HepG2 (cell line): ENCODE results near the gene FAM229A. TPM values are rescaled to one million over a fixed set of nuclear protein-coding genes. Genes with fewer than 3 reads are reported as not detected.

Experiments
- ARID3A ChIP-seq: IDR thresholded peaks from 2 replicates; pipeline ENCODE4 v1.6.1; 2012; ENCODE audit warnings: low read depth, low read length, improper control_type of control experiment
- ARNTL ChIP-seq: sonication (generic); formaldehyde crosslinking; IDR thresholded peaks from 2 replicates; pipeline ENCODE4 v1.4.0; 2020; ENCODE audit warnings: mild to moderate bottlenecking, missing genetic modification reagents
- DDIT3 ChIP-seq: sonication (generic); formaldehyde crosslinking; IDR thresholded peaks from 2 replicates; pipeline ENCODE4 v1.4.0; 2020; ENCODE audit warnings: mild to moderate bottlenecking, missing genetic modification reagents
- ELF1 ChIP-seq: sonication (generic); formaldehyde crosslinking; IDR thresholded peaks from 2 replicates; pipeline ENCODE4 v1.4.0; 2020; ENCODE audit warnings: missing genetic modification reagents
- FOXC1 ChIP-seq: sonication (generic); formaldehyde crosslinking; IDR thresholded peaks from 2 replicates; pipeline ENCODE4 v1.8.0; 2022; ENCODE audit warnings: mild to moderate bottlenecking, missing genetic modification reagents, borderline replicate concordance
- HIVEP1 ChIP-seq: sonication (generic); formaldehyde crosslinking; IDR thresholded peaks from 2 replicates; pipeline ENCODE4 v1.4.0; 2020; ENCODE audit warnings: mild to moderate bottlenecking, missing genetic modification reagents
- HNRNPH1 ChIP-seq: fragments of 200-400 bp; formaldehyde crosslinking; optimal IDR thresholded peaks from 2 replicates; pipeline ENCODE3; 2017; ENCODE audit warnings: mild to moderate bottlenecking, low read depth, low read length
- HOXA7 ChIP-seq: sonication (generic); formaldehyde crosslinking; IDR thresholded peaks from 2 replicates; pipeline ENCODE4 v1.8.1; 2022; ENCODE audit warnings: mild to moderate bottlenecking, missing genetic modification reagents, moderate library complexity
- IKZF1 ChIP-seq: fragments of 450-650 bp; IDR thresholded peaks from 2 replicates; pipeline ENCODE4 v1.7.1; 2016
- MZF1 ChIP-seq: sonication (generic); formaldehyde crosslinking; IDR thresholded peaks from 2 replicates; pipeline ENCODE4 v1.8.1; 2023; ENCODE audit warnings: mild to moderate bottlenecking, missing genetic modification reagents, borderline replicate concordance
- NONO ChIP-seq, 2 experiments: fragments of 450-650 bp in 1 of 2; sonication (generic) in 1 of 2; formaldehyde crosslinking in 1 of 2; IDR thresholded peaks in 1 of 2; conservative IDR thresholded peaks in 1 of 2; 2 replicates each; pipeline versions ENCODE4 v1.6.1 to v1.8.0; 2017 to 2022; ENCODE audit warnings: mild to moderate bottlenecking in 1 of 2, missing genetic modification reagents in 1 of 2, moderate library complexity in 1 of 2
- NR2C2 ChIP-seq: sonication (generic); formaldehyde crosslinking; IDR thresholded peaks from 2 replicates; pipeline ENCODE4 v1.4.0; 2020; ENCODE audit warnings: missing genetic modification reagents, mild to moderate bottlenecking, moderate library complexity, borderline replicate concordance
- SAFB2 ChIP-seq: sonication (generic); formaldehyde crosslinking; IDR thresholded peaks from 2 replicates; pipeline ENCODE4 v1.5.1; 2020; ENCODE audit warnings: missing genetic modification reagents, low read depth, mild to moderate bottlenecking, borderline replicate concordance
- TRAFD1 ChIP-seq: sonication (generic); formaldehyde crosslinking; IDR thresholded peaks from 2 replicates; pipeline ENCODE4 v1.5.1; 2020; ENCODE audit warnings: missing genetic modification reagents, mild to moderate bottlenecking, borderline replicate concordance
- XBP1 ChIP-seq: sonication (generic); formaldehyde crosslinking; IDR thresholded peaks from 2 replicates; pipeline ENCODE4 v1.5.0; 2020; ENCODE audit warnings: missing genetic modification reagents
- ZBTB46 ChIP-seq: sonication (generic); formaldehyde crosslinking; IDR thresholded peaks from 2 replicates; pipeline ENCODE4 v1.4.0; 2020; ENCODE audit warnings: mild to moderate bottlenecking, missing genetic modification reagents, borderline replicate concordance
- ZNF101 ChIP-seq: sonication (generic); formaldehyde crosslinking; IDR thresholded peaks from 2 replicates; pipeline ENCODE4 v1.4.0; 2020; ENCODE audit warnings: mild to moderate bottlenecking, low read depth, missing genetic modification reagents, borderline replicate concordance
- ZNF235 ChIP-seq: sonication (generic); formaldehyde crosslinking; IDR thresholded peaks from 2 replicates; pipeline ENCODE4 v1.8.1; 2023; ENCODE audit warnings: mild to moderate bottlenecking, missing genetic modification reagents, borderline replicate concordance
- ZNF383 ChIP-seq: sonication (generic); formaldehyde crosslinking; IDR thresholded peaks from 2 replicates; pipeline ENCODE4 v1.4.0; 2020; ENCODE audit warnings: missing genetic modification reagents, mild to moderate bottlenecking, borderline replicate concordance
- ZNF572 ChIP-seq: sonication (generic); formaldehyde crosslinking; IDR thresholded peaks from 2 replicates; pipeline ENCODE4 v1.5.1; 2020; ENCODE audit warnings: mild to moderate bottlenecking, missing genetic modification reagents
- ZNF672 ChIP-seq: sonication (generic); formaldehyde crosslinking; IDR thresholded peaks from 2 replicates; pipeline ENCODE4 v1.8.1; 2022; ENCODE audit warnings: missing genetic modification reagents
- ZNF678 ChIP-seq: sonication (generic); formaldehyde crosslinking; IDR thresholded peaks from 2 replicates; pipeline ENCODE4 v1.4.0; 2020; ENCODE audit warnings: mild to moderate bottlenecking, missing genetic modification reagents
- ZNF784 ChIP-seq: sonication (generic); formaldehyde crosslinking; IDR thresholded peaks from 2 replicates; pipeline ENCODE4 v1.5.1; 2020; ENCODE audit warnings: missing genetic modification reagents, mild to moderate bottlenecking, borderline replicate concordance
- polyA plus RNA-seq, 8 experiments: library from polyadenylated mRNA; depleted of rRNA in 3 of 8; stranded (reverse) in 7 of 8; unstranded in 1 of 8; fragments of >200 nt; fragmentation: Illumina TruSeq in 4 of 8; extraction: Trizol in 4 of 8; gene quantifications; 2 replicates each; pipeline versions ENCODE4 v1.2.1 to v1.2.3, GENCODE V29; 2011 to 2016; ENCODE audit warnings: low read depth in 4 of 8, missing spikeins in 1 of 8, mixed read lengths in 1 of 8; ENCODE audit not compliant: insufficient read depth in 1 of 8
- total RNA-seq, 5 experiments: library from RNA; depleted of rRNA; stranded (reverse); fragments of >200 nt; fragmentation: Illumina TruSeq; extraction: Trizol; gene quantifications; 2 replicates each; pipeline ENCODE4 v1.2.3, GENCODE V29; 2016; ENCODE audit warnings: low read depth in 1 of 5

The FAM229A gene
- total and polyA plus RNA-seq, 2 of the 13 experiments (the other 11 are each of a cell fraction or from before 2014, with no cell fraction given), result 3.2 to 17.6 TPM

- TF ChIP-seq ZNF383, result no peak
- no peak for TF ChIP-seq ZNF101 (CRISPR knock-in tag)
- TF ChIP-seq HOXA7 (CRISPR knock-in tag), result no peak
- TF ChIP-seq ELF1 (CRISPR knock-in tag), result peak; percentile 54
- TF ChIP-seq NR2C2 (CRISPR knock-in tag), result peak; percentile 98
- TF ChIP-seq DDIT3 (CRISPR knock-in tag), result no peak
- 0 out of 2 replicates have a peak, but pooled peaks have one; percentile 84 for TF ChIP-seq FOXC1 (CRISPR knock-in tag)
- TF ChIP-seq ARID3A, result 0 out of 2 replicates have a peak, but pooled peaks have one; percentile 28
- no peak for TF ChIP-seq NONO (IDR thresholded peaks at IDR 0.05)
- peak; percentile 83 for TF ChIP-seq NONO (CRISPR knock-in tag; conservative IDR thresholded peaks at IDR 0.05)
- TF ChIP-seq MZF1 (CRISPR knock-in tag), result no peak
- TF ChIP-seq ZNF572, result 0 out of 2 replicates have a peak, but pooled peaks have one; percentile 12
- peak; percentile 22 for TF ChIP-seq HNRNPH1
- no peak for TF ChIP-seq XBP1
- 0 out of 2 replicates have a peak, but pooled peaks have one; percentile 37 for TF ChIP-seq TRAFD1
- TF ChIP-seq SAFB2 (CRISPR knock-in tag), result no peak
- TF ChIP-seq HIVEP1, result peak; percentile 14; the same call in 1 of the 2 replicates
- no peak for TF ChIP-seq ZBTB46 (CRISPR knock-in tag)
- TF ChIP-seq IKZF1, result no peak
- TF ChIP-seq ZNF784 (CRISPR knock-in tag), result no peak
- TF ChIP-seq ZNF678 (CRISPR knock-in tag), result no peak
- no peak for TF ChIP-seq ZNF672 (CRISPR knock-in tag)
- TF ChIP-seq ZNF235 (CRISPR knock-in tag), result no peak
- TF ChIP-seq ARNTL (CRISPR knock-in tag), result peak; percentile 13; the same call in 1 of the 2 replicates
Measured at GRCh38 chr1:32394141-32394889, 32.0 kb upstream of the FAM229A start, which contains the start of gene BSDC1 (continued).
